ENCODE results near the gene VAMP5. TPM values are rescaled to one million over a fixed set of nuclear protein-coding genes. Genes with fewer than 3 reads are reported as not detected.
A peak's percentile ranks its signal among the peaks of the same experiment; 100 is the strongest.

The VAMP5 gene
- total and polyA plus RNA-seq, 2 of the 8 experiments (the other 6 are each of a cell fraction or from before 2014, with no cell fraction given): 4.7 to 14.2 TPM

DNA sequence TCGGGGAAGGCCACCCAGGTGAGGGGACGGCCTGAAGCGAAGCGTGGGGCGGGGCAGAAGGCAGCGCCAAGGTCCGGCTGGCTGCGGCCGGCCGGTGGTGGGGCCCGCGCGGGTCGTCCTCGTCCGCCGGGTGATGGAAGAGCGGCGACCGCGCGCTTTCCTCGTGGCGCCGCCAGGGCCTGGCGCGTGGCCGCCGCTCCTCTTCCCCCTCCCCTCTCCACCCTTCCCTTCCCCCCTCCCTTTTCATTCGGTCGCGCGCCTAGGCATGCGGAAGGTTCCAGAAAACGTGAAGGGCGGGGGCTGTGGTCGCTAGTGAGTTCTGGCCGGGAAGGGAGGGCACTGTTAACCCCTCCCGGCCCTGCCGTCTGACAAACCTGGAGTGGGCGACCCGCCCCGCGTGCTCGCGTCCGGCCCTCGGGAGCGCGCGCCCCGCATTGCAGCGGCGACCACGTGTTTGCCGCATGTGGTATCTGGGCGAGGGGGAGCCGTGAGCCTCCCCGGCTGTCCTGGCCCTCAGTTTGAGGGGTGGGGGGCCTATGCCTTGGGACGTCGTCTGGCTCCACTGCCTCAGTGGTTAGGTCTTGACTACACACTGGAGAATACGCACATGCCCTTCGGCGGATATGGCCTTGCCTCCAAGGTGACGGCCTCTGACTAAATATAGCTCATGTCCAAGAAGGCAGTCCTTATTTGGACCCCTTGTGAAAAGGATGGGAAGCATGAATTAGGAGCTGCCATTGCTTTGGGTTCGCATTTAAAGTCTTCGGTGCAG, 44.7 kb upstream of the VAMP5 start (continued):
- TF ChIP-seq KDM1A (IDR thresholded peaks at IDR 0.05; ENCODE audit: borderline replicate concordance, low read length) (no peak), EZH2 (IDR thresholded peaks at IDR 0.05; ENCODE audit: low read depth, low read length, severe bottlenecking) (no peak), HDAC2 (IDR thresholded peaks at IDR 0.05; ENCODE audit: borderline replicate concordance in 1 of 2, low read depth in 2 of 2, low read length in 2 of 2) (0 out of 4 replicates have a peak, but pooled peaks of 1 of the 2 experiments have one; percentile 42), SIN3A (conservative IDR thresholded peaks at IDR 0.05 in 1 of 2, IDR thresholded peaks at IDR 0.05 in 1 of 2; ENCODE audit: low read depth in 1 of 2, low read length in 2 of 2) (peak in 1 of 2 experiments; percentile 56; a peak in 2 of 4 replicates), SUZ12 (IDR thresholded peaks at IDR 0.05; ENCODE audit: low read length) (no peak; the same call in 1 of the 2 replicates), ASH2L (IDR thresholded peaks at IDR 0.05; ENCODE audit: low read length) (no peak), RAD21 (IDR thresholded peaks at IDR 0.05 in 1 of 2, conservative IDR thresholded peaks at IDR 0.05 in 1 of 2; ENCODE audit: low read depth in 2 of 2, low read length in 2 of 2) (no peak), CBX8 (IDR thresholded peaks at IDR 0.05; ENCODE audit: borderline replicate concordance, low read depth, low read length) (no peak), FOSL1 (IDR thresholded peaks at IDR 0.05; ENCODE audit: insufficient read depth, low read depth, low read length) (no peak), RNF2 (IDR thresholded peaks at IDR 0.05; ENCODE audit: borderline replicate concordance, low read depth, low read length, missing control alignments, poor library complexity, severe bottlenecking) (no peak), YY1 (IDR thresholded peaks at IDR 0.05; ENCODE audit: low read depth, low read length) (0 out of 2 replicates have a peak, but pooled peaks have one; percentile 79), TAF1 (IDR thresholded peaks at IDR 0.05; ENCODE audit: low read depth, low read length) (no peak), CEBPB (IDR thresholded peaks at IDR 0.05; ENCODE audit: low read depth, low read length) (no peak), SIX5 (IDR thresholded peaks at IDR 0.05; ENCODE audit: low read depth, low read length) (no peak), CREB1 (IDR thresholded peaks at IDR 0.05) (0 out of 2 replicates have a peak, but pooled peaks have one; percentile 7), TAF7 (optimal IDR thresholded peaks at IDR 0.05; ENCODE audit: borderline replicate concordance, low read depth, low read length) (peak; percentile 30), SAP30 (IDR thresholded peaks at IDR 0.05; ENCODE audit: insufficient read depth, insufficient replicate concordance, low read length) (peak; percentile 93), POLR2AphosphoS5 (IDR thresholded peaks at IDR 0.05; ENCODE audit: low read depth, low read length) (peak; percentile 73; the same call in 1 of the 2 replicates)
- TF ChIP-seq, protein P1, sequence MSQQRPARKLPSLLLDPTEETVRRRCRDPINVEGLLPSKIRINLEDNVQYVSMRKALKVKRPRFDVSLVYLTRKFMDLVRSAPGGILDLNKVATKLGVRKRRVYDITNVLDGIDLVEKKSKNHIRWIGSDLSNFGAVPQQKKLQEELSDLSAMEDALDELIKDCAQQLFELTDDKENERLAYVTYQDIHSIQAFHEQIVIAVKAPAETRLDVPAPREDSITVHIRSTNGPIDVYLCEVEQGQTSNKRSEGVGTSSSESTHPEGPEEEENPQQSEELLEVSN (IDR thresholded peaks at IDR 0.05): peak; percentile 69
- TF ChIP-seq, protein P2, sequence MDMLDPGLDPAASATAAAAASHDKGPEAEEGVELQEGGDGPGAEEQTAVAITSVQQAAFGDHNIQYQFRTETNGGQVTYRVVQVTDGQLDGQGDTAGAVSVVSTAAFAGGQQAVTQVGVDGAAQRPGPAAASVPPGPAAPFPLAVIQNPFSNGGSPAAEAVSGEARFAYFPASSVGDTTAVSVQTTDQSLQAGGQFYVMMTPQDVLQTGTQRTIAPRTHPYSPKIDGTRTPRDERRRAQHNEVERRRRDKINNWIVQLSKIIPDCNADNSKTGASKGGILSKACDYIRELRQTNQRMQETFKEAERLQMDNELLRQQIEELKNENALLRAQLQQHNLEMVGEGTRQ (IDR thresholded peaks at IDR 0.05; ENCODE audit: low read length): 0 out of 2 replicates have a peak, but pooled peaks have one; percentile 22

All from H1 (cell line).